HG03139 (cell line): ENCODE data around the gene PSMA5.

ENCODE experiments used
- ATAC-seq: cut with Tn5 transposase; IDR thresholded peaks from one replicate; pipeline ENCODE4 v1.9.1; 2021; ENCODE audit not compliant: unreplicated experiment

Gene PSMA5

DNA sequence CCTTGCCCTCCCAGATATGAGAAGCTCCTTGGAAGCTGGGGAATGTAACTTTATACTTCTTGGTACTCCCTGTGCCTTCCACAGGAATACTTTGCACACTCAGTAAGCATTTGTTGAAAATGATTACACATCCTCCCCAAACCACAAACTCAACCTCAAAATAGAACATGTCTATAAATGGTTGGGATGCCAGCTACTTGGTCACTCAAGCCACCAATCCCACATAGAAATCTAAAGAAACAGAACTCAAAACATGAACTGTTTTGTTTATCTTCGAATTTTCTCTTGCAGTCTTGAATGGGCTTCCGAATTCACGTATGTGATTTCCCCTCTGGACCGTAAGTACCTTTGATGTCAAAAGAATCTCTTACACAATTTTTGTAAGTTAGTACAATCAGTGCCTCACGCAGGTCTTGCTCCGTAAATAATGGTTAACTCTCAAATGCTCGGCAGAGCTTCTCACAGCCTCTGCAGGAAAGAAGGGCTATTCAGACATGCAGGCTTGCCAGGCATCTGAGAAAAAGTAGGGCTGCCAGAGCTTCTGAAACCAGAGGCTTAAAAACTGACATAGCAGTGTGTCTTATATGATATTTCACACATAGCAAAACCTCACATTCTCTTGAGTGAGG lies 55.4 kb downstream of the PSMA5 start:
- no peak for ATAC-seq

- ATAC-seq: no peak
Measured at GRCh38 chr1:109369167-109369746, 57.0 kb downstream of the PSMA5 start.

GRCh38 chr1:109368464-109368863 lies 57.8 kb downstream of the PSMA5 start:
- ATAC-seq: no peak

GRCh38 chr1:109367626-109368025 lies 58.6 kb downstream of the PSMA5 start:
- ATAC-seq: no peak

- no peak for ATAC-seq
Measured at GRCh38 chr1:109365642-109366204, 60.5 kb downstream of the PSMA5 start.

- no peak for ATAC-seq
Measured at GRCh38 chr1:109361649-109362048, 64.6 kb downstream of the PSMA5 start.

DNA sequence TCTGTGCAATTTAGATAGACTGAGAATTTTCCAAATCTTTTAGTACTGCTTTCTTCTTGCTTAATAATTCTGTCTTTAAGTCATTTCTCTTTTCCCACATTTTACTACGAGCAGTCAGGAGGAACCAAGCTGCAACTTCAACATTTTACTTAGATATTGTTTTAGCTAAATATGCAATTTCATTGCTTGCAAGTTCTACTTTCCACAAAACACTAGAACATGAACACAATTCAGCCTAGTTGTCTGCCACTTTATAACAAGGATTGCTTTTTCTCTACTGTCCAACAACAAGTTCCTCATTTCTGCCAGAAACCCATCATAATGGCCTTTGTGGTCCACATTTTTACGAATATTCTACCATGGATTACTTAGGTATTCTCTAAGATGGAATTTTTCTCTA lies 65.2 kb downstream of the PSMA5 start:
- no peak for ATAC-seq

DNA sequence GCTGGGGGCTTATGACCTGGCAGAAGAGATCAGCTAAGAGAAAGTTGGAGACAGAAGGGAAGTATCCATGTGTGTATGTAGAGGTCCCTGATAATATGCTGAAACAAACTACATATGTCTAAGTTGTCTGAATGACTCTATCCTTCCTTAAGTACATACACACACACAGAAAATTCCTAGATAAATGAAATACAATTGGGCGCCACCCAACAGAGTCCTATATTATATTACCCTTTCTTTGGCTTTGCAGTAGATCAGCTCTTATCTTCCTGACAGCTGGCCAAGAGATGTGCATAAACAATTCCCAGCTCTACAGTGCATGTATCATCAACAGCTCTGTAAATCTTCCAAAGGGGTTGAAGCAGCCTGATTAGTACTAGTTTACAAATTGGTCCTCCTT lies 68.6 kb downstream of the PSMA5 start:
- ATAC-seq: no peak

- no peak for ATAC-seq
Measured at GRCh38 chr1:109356915-109357314, 69.3 kb downstream of the PSMA5 start.

GRCh38 chr1:109356505-109356904 lies 69.7 kb downstream of the PSMA5 start:
- ATAC-seq: no peak

DNA sequence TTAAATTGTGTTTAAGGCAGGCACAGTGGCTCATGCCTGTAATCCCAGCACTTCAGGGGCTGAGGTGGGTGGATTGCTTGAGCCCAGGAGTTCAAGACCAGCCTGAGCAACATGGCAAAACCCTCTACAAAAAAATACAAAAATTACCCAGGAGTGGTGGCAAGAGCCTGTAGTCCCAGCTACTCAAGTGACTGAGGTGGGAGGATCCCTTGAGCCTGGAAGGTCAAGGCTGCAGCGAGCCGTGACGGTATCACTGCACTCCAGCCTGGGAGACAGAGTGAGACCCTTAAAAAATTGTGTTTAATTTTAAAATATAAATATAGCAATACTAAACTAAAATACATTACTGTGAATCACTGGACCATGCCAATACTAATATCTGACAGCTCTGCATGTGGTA lies 71.3 kb downstream of the PSMA5 start:
- ATAC-seq: no peak

- ATAC-seq: no peak
Measured at GRCh38 chr1:109351457-109351856, 74.8 kb downstream of the PSMA5 start.

DNA sequence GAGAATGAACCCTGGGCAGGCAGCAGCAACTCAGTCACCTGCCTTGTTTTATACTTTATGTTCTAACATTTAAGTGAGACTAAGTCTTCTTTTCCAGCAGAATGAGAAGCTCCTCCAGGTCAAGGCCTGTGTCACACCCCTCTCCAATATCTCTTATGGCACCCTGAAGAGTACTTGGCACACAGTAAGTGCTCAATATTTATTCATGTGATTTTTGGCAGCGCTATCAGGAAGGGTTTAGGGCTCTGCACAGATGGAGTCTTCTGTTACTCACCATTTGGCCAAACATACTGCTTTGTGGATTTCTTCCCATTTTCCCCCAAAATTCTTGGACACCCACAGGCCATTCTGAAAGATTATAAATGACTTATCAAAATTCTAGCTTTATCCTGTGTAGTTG lies 75.6 kb downstream of the PSMA5 start:
- ATAC-seq: no peak

DNA sequence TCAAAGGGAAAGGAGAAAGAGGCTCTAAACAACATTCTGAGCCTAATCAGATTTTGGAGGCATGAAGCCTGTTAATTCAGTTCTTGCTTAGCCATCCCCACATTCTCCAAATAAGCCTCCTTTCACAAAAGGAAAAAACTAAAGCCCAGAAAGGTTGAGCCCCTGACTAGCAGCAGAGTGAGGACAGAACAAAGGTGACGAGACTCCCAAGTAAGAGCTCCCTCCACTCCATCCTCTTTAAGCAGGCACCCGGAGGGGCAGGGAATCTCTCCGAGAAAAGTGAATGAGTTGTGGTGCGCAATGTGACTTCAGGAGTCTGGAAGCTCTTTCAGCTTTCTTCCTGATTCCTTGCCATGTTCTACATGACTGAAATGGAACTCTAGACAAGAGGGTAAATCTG lies 76.1 kb downstream of the PSMA5 start:
- ATAC-seq: no peak
